Urinary bladder (tissue), 4 donors: ENCODE results near the gene PSME1. TPM values are rescaled to one million over a fixed set of nuclear protein-coding genes. Genes with fewer than 3 reads are reported as not detected.
A peak's percentile ranks its signal among the peaks of the same experiment; 100 is the strongest.
"Not testable (repeated sequence)": the region's sequence is repeated elsewhere in the genome, so short reads cannot be mapped to it uniquely, and the experiment has no call there.

ENCODE experiments used
- DNase-seq: peaks from one replicate; pipeline ENCODE4 v3.0.0-alpha.2; 2015; ENCODE audit errors: extremely low spot score
- H3K27ac ChIP-seq: one replicate; pipeline ENCODE4 v1.5.1; 2013; ENCODE audit warnings: low read depth, mild to moderate bottlenecking, moderate library complexity
- H3K36me3 ChIP-seq: one replicate; pipeline ENCODE4 v1.6.1; 2013; ENCODE audit warnings: mild to moderate bottlenecking, moderate library complexity; ENCODE audit not compliant: insufficient read depth
- H3K4me1 ChIP-seq: one replicate; pipeline ENCODE4 v1.6.1; 2013; ENCODE audit warnings: mild to moderate bottlenecking, moderate library complexity; ENCODE audit not compliant: insufficient read depth
- H3K4me3 ChIP-seq: one replicate; pipeline ENCODE4 v1.5.1; 2013; ENCODE audit warnings: low read depth, low read length
- WGBS: extraction: QIAGEN DNeasy Blood & Tissue Kit; methylation state at CpG from one replicate; pipeline ENCODE4 v1.1.7; 2013; 5-methylcytosine and 5-hydroxymethylcytosine counted together
- polyA plus RNA-seq: library from polyadenylated mRNA; stranded (reverse); fragments of 200-250 nt; gene quantifications from one replicate; pipeline ENCODE4 v1.2.3, GENCODE V29; 2013
- total RNA-seq: library from RNA; depleted of rRNA; stranded (reverse); fragments of >200 nt; gene quantifications from one replicate; pipeline ENCODE4 v1.2.3, GENCODE V29; 2014
- donor health status: healthy with polysubstance abuse.
- donor health status: healthy.

The PSME1 gene
- total and polyA plus RNA-seq, 2 donors, result 78.0 to 214 TPM

DNA sequence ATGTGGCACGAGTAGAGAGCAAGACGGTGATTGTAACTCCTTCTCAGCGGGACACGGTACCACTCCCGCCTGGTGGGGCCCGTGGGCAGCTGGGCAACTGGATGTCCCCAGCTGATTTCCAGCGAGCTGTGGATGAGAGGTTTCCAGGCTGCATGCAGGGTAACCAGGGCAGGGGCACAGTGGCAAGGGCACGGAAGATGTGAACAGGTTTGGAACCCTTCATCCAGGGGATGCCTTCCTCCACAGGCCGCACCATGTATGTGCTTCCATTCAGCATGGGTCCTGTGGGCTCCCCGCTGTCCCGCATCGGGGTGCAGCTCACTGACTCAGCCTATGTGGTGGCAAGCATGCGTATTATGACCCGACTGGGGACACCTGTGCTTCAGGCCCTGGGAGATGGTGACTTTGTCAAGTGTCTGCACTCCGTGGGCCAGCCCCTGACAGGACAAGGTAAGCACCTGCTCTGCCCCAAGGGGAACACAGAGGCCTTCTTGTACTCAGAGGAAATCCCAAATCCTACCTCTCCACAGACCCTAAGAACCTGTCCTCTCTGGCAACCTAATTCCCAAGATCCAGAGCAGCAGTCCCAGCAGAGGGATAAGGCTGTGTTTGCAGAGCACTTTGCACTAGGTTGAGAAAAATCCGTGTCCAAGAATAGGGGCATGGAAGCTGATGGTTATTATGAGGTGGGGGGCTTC is 37.6 kb upstream of the PSME1 start:
- Histone ChIP-seq H3K36me3 (no peaks in the 10 kb centered on the region), H3K27ac (no peak overlapping the region), H3K4me3 (no peak overlapping the region), H3K4me1 (no peaks in the 10 kb centered on the region)
- WGBS, result 95% methylated on average over 16 of the region's 16 CpGs
- DNase-seq, result no peak

DNA sequence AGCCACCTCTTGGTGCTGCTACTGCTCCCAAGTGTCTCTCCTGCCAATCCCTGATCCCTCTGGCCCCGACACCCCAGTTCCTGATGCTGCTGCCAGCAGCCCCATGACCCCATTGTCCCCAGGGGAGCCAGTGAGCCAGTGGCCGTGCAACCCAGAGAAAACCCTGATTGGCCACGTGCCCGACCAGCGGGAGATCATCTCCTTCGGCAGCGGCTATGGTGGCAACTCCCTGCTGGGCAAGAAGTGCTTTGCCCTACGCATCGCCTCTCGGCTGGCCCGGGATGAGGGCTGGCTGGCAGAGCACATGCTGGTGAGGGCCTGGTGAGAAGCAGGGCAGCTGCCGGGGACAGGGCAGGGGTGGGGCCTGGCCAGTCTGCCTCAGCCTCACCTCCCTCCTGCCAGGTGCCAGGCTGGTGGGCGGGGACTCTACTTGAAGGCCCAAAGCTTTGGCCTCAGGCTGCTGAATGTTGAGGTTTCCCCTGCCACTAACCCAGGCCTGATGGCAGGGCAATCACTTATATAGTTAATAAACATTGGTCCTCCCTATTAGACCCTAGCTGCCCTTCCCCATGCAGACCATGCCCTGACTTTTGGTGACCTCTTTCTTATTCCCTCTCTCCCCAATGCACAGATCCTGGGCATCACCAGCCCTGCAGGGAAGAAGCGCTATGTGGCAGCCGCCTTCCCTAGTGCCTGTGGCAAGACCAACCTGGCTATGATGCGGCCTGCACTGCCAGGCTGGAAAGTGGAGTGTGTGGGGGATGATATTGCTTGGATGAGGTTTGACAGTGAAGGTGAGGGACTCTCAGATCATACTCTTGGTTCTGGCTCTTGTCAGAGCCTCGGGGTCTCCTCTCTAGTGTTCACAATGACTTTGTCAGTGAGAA is 36.8 kb upstream of the PSME1 start:
- WGBS, result 90% methylated on average over 17 of the region's 17 CpGs
- Histone ChIP-seq H3K4me1 (no peaks in the 10 kb centered on the region), H3K4me3 (no peak overlapping the region), H3K27ac (no peak overlapping the region), H3K36me3 (no peaks in the 10 kb centered on the region)
- no peak for DNase-seq

DNA sequence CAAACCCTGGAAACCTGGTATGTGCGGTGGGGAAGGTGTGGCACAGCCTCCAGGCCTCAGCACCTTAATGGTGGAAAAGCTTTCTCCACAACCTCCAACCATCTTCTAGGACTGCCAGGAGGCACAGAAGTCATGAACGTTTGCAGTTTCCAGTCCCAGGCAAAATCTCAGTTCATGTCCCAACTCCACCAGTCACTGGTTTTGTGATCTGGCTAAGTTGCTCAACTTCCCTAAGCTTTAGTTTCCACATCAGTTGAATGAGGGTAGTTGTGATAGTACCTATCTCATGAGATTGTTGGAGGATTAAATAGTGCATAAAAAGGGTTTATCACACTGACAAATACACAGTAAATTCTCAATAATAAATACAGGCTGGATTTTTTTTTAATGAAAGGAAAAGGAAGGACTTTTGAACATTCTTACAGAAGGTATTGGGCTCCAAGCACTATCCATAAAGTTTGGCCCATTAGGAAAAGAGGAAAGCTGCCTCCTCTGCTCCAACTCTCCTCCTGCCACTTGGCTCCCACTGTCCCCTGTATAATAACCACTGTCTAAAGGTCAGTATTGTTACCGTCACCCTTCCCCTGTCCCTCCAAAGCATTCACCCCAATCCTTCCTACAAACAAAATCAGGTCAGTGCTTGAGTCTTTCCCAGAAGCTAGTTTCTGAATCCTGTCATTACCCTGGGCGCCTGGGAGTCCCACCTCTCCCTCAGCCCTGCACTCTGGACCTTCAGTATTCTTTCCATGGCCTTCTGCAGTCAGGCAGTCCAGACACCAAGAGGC is 35.6 kb upstream of the PSME1 start:
- WGBS, result 85% methylated on average over 4 of the region's 4 CpGs
- Histone ChIP-seq H3K27ac (no peak overlapping the region), H3K4me3 (no peak overlapping the region), H3K4me1 (no peaks in the 10 kb centered on the region), H3K36me3 (no peaks in the 10 kb centered on the region)
- no peak for DNase-seq

DNA sequence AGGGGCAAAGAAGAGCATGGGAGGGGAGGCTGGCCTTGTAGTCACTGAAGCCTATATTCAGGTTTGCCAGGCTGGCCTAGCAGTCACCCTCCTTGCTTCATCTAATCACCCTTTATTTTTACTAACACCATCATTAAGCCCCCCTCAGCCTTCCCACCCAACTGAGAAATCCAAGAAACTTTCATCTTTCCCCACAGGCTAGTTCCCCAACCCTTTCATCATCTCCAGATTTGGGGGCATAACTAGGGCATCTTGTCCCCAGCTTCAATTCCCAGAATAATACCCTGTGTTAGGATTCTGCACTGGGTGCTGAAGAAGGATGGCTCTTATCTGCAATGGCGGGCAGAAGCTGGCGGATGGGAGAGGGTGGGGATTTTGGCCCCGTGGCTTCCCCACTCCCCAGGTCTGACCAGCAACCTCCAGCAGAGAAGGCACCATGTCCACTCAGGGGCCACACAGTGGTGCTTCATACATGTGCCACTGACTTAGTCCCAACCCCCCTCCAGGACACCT is 35.0 kb upstream of the PSME1 start:
- DNase-seq, result no peak
- WGBS, result 96% methylated on average over 3 of the region's 3 CpGs
- Histone ChIP-seq H3K4me1 (no peaks in the 10 kb centered on the region), H3K27ac (no peak overlapping the region), H3K36me3 (no peaks in the 10 kb centered on the region), H3K4me3 (no peak overlapping the region)

DNA sequence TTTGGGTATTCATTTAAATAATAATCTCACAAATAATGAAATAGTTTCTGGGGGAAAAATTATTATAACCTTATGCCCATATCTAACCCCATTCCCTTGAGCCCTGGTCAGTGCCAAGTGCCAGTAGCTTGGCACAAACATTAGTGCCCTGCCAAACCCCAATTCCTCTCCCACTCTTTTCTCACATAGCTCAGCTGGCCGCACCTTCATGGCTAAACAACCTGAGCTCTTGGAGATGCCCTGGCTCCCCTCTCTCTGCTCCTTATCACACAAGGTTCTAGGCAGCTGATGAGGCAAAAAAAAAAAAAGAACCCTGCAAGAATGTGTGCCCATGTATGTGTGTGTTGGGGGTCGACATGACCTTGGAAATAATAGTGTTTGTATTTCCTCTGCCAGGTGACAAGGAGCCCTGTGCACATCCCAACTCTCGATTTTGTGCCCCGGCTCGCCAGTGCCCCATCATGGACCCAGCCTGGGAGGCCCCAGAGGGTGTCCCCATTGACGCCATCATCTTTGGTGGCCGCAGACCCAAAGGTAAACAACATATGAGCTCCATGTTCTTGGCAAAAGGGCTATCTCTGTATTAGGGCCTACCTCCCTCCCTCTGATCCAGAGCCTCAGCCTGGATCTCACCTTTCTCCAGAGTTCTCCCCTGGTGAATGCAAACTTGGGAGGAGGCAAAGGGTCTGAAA is 33.5 kb upstream of the PSME1 start:
- Histone ChIP-seq H3K36me3 (no peaks in the 10 kb centered on the region), H3K27ac (no peak overlapping the region), H3K4me1 (no peaks in the 10 kb centered on the region), H3K4me3 (no peak overlapping the region)
- WGBS, result 93% methylated on average over 7 of the region's 7 CpGs
- DNase-seq, result no peak

DNA sequence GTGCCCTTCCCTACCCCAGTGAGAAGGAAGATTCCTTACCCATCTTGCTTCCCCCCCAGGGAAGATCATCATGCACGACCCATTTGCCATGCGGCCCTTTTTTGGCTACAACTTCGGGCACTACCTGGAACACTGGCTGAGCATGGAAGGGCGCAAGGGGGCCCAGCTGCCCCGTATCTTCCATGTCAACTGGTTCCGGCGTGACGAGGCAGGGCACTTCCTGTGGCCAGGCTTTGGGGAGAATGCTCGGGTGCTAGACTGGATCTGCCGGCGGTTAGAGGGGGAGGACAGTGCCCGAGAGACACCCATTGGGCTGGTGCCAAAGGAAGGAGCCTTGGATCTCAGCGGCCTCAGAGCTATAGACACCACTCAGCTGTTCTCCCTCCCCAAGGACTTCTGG is 32.5 kb upstream of the PSME1 start:
- no peak overlapping the region for H3K4me3 ChIP-seq
- no peaks in the 10 kb centered on the region for H3K36me3 ChIP-seq
- no peak overlapping the region for H3K27ac ChIP-seq
- WGBS, result 93% methylated on average over 13 of the region's 13 CpGs
- H3K4me1 ChIP-seq, result no peaks in the 10 kb centered on the region
- DNase-seq, result no peak

DNA sequence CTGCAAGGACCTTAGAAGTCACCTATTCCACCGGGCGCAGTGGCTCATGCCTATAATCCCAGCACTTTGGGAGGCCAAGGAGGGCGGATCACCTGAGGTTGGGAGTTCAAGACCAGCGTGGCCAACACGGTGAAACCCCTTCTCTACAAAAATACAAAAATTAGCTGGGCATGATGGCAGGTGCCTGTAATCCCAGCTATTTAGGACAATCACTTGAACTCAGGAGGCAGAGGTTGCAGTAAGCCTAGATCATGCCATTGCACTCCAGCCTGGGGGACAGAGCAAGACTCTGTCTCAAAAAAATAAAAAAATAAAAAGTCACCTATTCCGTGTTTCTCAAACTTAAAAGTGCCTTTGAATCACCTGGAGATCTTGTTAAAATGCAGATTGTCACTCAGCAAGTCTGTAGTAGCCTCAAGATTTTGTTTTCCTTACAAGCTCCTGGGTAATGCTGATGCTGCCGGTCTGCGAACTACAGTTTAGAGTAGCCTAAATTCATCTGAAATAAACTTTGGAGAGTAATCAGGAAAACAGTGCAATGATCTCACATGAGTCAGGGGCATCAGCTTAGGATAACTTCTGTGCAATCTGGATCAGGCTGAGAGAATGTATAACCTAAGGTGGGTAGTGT is 30.3 kb upstream of the PSME1 start:
- not testable (repeated sequence) for H3K27ac ChIP-seq, H3K4me3 ChIP-seq, DNase-seq, H3K4me1 ChIP-seq, H3K36me3 ChIP-seq
- WGBS, result 90% methylated on average over 8 of the region's 8 CpGs

DNA sequence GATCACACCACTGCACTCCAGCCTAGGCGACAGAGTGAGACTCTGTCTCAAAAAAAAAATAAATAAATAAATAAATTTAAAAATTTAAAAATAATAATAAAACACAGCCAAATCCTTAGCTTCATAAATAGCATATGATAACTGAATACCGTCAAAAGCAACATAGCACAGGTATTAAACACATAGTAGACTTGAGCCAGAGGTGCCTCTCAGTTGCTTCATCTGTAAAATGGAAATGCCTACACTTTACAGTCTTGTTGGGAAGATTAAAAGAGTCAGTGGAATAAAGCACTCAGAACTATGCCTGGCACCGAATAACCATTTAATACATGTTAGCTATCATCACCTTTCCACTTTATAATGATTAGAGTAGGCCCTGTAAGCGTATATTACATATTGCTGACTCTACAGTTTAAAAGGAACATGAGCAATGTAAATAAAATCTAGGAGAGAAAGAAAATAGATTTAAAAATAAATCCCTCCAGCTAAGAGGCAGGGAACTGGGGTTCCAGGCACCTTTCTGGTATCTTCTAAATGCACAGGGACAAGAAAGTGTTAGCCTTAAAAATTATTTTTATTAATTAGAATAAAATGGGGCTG is 29.2 kb upstream of the PSME1 start:
- WGBS, result 81% methylated on average over 4 of the region's 4 CpGs
- no peaks in the 10 kb centered on the region for H3K36me3 ChIP-seq

DNA sequence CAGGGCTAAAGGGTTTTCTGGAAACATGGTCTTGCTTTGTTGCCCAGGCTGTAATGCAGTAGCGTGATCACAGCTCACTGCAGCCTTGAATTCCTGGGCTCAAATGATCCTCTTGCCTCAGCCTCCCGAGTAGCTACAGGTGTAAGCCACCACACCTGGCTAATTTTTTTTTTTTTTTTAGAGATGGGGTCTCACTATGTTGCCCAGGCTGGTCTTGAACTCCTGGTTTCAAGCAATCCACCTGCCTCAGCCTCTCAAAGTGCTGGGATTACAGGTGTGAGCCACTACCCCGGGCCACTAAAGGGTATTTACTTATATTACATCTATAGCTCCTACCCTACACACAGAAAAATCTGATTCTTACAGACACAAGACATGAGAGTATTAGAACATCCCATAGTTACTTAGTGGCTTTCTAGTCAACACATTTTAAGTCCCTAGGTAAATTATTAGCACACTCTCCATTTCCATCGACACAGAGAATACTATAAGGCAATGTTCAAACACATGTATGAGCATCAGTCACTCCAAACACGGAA is 27.6 kb upstream of the PSME1 start:
- H3K4me1 ChIP-seq, result no peaks in the 10 kb centered on the region
- no peak overlapping the region for H3K4me3 ChIP-seq
- 49% methylated on average over 5 of the region's 5 CpGs for WGBS
- H3K36me3 ChIP-seq, result no peaks in the 10 kb centered on the region
- no peak overlapping the region for H3K27ac ChIP-seq
- DNase-seq, result no peak

More for the DNA sequence above, 29.2 kb upstream of the PSME1 start:
- Histone ChIP-seq H3K4me1 (no peaks in the 10 kb centered on the region), H3K4me3 (no peak overlapping the region), H3K27ac (no peak overlapping the region)
- no peak for DNase-seq

DNA sequence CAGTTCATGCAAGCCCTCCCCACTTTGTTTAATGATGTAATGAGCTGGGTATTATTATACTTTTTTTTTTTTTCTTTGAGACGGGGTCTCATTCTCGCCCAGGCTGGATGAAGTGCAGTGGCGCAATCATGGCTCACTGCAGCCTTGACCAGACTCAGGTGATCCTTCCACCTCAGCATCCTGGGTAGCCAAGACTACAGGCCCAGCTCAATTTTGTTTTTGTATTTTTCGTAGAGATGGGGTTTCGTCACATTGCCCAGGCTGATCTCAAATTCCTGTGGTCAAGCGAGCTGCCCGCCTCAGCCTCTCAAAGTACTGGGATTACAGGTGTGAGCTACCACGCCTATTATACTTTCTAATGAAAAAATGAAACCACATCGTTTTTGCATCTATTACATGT is 25.9 kb upstream of the PSME1 start:
- H3K36me3 ChIP-seq, result no peaks in the 10 kb centered on the region
- 84% methylated on average over 9 of the region's 9 CpGs for WGBS

DNA sequence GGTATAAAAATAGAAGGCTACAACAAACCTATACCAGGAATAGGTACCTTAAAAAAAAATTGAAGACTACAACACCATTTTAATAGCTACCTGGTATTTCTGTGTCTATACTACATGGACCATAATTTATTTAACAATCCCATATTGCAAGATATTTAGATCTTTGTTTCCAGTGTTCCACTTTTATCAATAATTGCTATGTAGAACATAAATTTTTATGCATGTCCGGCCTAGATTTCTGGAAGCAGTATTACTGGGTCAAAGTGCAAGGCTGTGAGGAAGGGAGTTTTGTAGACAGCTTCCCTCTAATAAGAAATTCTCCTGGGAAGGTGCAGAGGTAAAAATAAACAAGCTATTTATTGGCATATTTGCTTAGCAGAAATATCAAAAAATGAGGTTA is 25.5 kb upstream of the PSME1 start:
- H3K27ac ChIP-seq, result no peak overlapping the region
- H3K4me1 ChIP-seq, result no peaks in the 10 kb centered on the region
- no peak for DNase-seq
- WGBS, result 67% methylated on average over 1 of the region's 1 CpG
- no peaks in the 10 kb centered on the region for H3K36me3 ChIP-seq
- H3K4me3 ChIP-seq, result no peak overlapping the region

More for the DNA sequence above, 25.9 kb upstream of the PSME1 start:
- no peak for DNase-seq
- H3K27ac ChIP-seq, result no peak overlapping the region
- no peaks in the 10 kb centered on the region for H3K4me1 ChIP-seq
- H3K4me3 ChIP-seq, result no peak overlapping the region

DNA sequence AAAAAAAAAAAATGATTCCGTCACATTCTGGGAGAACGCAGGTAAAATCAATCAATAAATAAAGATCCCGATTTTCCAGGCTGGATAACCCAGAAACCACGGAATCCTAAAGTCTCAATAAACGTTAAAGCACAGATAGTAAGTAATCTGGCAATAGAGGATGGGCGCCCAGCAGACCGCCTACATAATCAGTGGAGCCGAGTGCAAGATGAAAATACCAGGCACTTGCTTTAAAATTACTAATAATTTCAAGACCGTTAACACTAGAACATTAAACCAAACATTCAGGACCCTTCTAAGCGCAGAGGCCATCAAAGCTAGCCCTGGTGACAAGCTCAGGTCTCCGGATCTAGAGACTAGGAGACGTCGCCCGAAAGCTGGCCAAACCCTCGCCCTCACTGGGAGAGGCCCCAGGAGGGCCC is 22.6 kb upstream of the PSME1 start:
- Histone ChIP-seq H3K36me3 (peaks cover 3% of the 10 kb centered on the region), H3K4me3 (peak overlapping the region; percentile 50), H3K27ac (peak overlapping the region; percentile 98), H3K4me1 (peaks cover 2% of the 10 kb centered on the region)
- DNase-seq, result no peak
- 16% methylated on average over 15 of the region's 15 CpGs for WGBS
